ENCODE results near the gene MRE11.

MRE11 gene

GRCh38 chr11:94401773-94402265 lies 91.8 kb downstream of the MRE11 start:
- no peak for TF ChIP-seq FOXP2 (optimal IDR thresholded peaks at IDR 0.05; ENCODE audit: borderline replicate concordance, extremely low read depth, extremely low read length, insufficient read depth)
- no peak for TF ChIP-seq REST (IDR thresholded peaks at IDR 0.05; ENCODE audit: insufficient read depth in 1 of 2, low read depth in 2 of 2, low read length in 2 of 2)
- TF ChIP-seq POLR2AphosphoS5 (IDR thresholded peaks at IDR 0.05; ENCODE audit: low read depth, low read length) = no peak
- TF ChIP-seq TAF1 (IDR thresholded peaks at IDR 0.05; ENCODE audit: borderline replicate concordance, insufficient read depth, low read length) = no peak
- TF ChIP-seq SIN3A (IDR thresholded peaks at IDR 0.05; ENCODE audit: borderline replicate concordance, insufficient read depth, low read length) = no peak

- TF ChIP-seq REST (IDR thresholded peaks at IDR 0.05; ENCODE audit: insufficient read depth in 1 of 2, low read depth in 2 of 2, low read length in 2 of 2) (no peak), POLR2AphosphoS5 (IDR thresholded peaks at IDR 0.05; ENCODE audit: low read depth, low read length) (no peak), TAF1 (IDR thresholded peaks at IDR 0.05; ENCODE audit: borderline replicate concordance, insufficient read depth, low read length) (no peak), SIN3A (IDR thresholded peaks at IDR 0.05; ENCODE audit: borderline replicate concordance, insufficient read depth, low read length) (no peak), FOXP2 (optimal IDR thresholded peaks at IDR 0.05; ENCODE audit: borderline replicate concordance, extremely low read depth, extremely low read length, insufficient read depth) (no peak)
These were observed 92.5 kb downstream of the MRE11 start, which contains the start of gene GPR83 for GRCh38 chr11:94400839-94401772. Gene GPR83, minus strand, starts transcription at chr11:94401419. Its CDS starts 172 bp downstream, at chr11:94401247.

- TF ChIP-seq POLR2AphosphoS5 (IDR thresholded peaks at IDR 0.05; ENCODE audit: low read depth, low read length) = no peak
- no peak for TF ChIP-seq REST (IDR thresholded peaks at IDR 0.05; ENCODE audit: insufficient read depth in 1 of 2, low read depth in 2 of 2, low read length in 2 of 2)
- TF ChIP-seq FOXP2 (optimal IDR thresholded peaks at IDR 0.05; ENCODE audit: borderline replicate concordance, extremely low read depth, extremely low read length, insufficient read depth) = no peak
- TF ChIP-seq TAF1 (IDR thresholded peaks at IDR 0.05; ENCODE audit: borderline replicate concordance, insufficient read depth, low read length) = no peak
- no peak for TF ChIP-seq SIN3A (IDR thresholded peaks at IDR 0.05; ENCODE audit: borderline replicate concordance, insufficient read depth, low read length)
These were observed 93.2 kb downstream of the MRE11 start for GRCh38 chr11:94400457-94400838.

- no peak for TF ChIP-seq TAF1 (IDR thresholded peaks at IDR 0.05; ENCODE audit: borderline replicate concordance, insufficient read depth, low read length)
- TF ChIP-seq SIN3A (IDR thresholded peaks at IDR 0.05; ENCODE audit: borderline replicate concordance, insufficient read depth, low read length) = no peak
- no peak for TF ChIP-seq FOXP2 (optimal IDR thresholded peaks at IDR 0.05; ENCODE audit: borderline replicate concordance, extremely low read depth, extremely low read length, insufficient read depth)
- no peak for TF ChIP-seq POLR2AphosphoS5 (IDR thresholded peaks at IDR 0.05; ENCODE audit: low read depth, low read length)
- no peak for TF ChIP-seq REST (IDR thresholded peaks at IDR 0.05; ENCODE audit: insufficient read depth in 1 of 2, low read depth in 2 of 2, low read length in 2 of 2)
These were observed 93.6 kb downstream of the MRE11 start for GRCh38 chr11:94400050-94400449.

Measured in PFSK-1 (cell line).